H1 (cell line): Measurements from ENCODE around the gene IQCE. TPM values are rescaled to one million over a fixed set of nuclear protein-coding genes. Genes with fewer than 3 reads are reported as not detected.

Source experiments
- CTCF ChIA-PET: fragments of 300-600 bp; sonication (Branson Sonifier 250); formaldehyde crosslinking; loops from one replicate; lab custom pipeline; 2021; ENCODE audit not compliant: partially characterized antibody; lab: Charles Lee
- POLR2A ChIA-PET: fragments of 300-600 bp; sonication (Branson Sonifier 250); formaldehyde crosslinking; loops from one replicate; lab custom pipeline; 2021; ENCODE audit warnings: inconsistent platforms; ENCODE audit not compliant: partially characterized antibody; lab: Charles Lee
- DNase-seq, 2 experiments: peaks; one replicate each; pipeline versions ENCODE4 v3.0.0 to v3.0.0-alpha.2; 2010 to 2022; ENCODE audit warnings: low spot score in 2 of 2, low read depth in 1 of 2, mixed read lengths in 1 of 2
- FAIRE-seq: peaks from 2 replicates; lab custom pipeline; 2011; peaks lifted over from hg19 to GRCh38; lab: Jason Lieb, UNC
- H2AFZ ChIP-seq: 2 replicates; pipeline ENCODE4 v1.8.1; 2012; ENCODE audit warnings: low read length, inconsistent platforms
- H2AK5ac ChIP-seq: 2 replicates; pipeline ENCODE4 v1.6.1; 2013; ENCODE audit warnings: low read depth, low read length
- H2BK120ac ChIP-seq: replicated peaks from 2 replicates; pipeline ENCODE3; 2013; ENCODE audit warnings: low read depth, low read length, inconsistent platforms
- H2BK12ac ChIP-seq: 2 replicates; pipeline ENCODE4 v1.6.1; 2013; ENCODE audit warnings: low read depth, low read length
- H2BK15ac ChIP-seq: 2 replicates; pipeline ENCODE4 v1.6.1; 2013; ENCODE audit warnings: low read length
- H2BK20ac ChIP-seq: 2 replicates; pipeline ENCODE4 v1.6.1; 2013; ENCODE audit warnings: low read length
- H2BK5ac ChIP-seq: 2 replicates; pipeline ENCODE4 v1.6.1; 2013; ENCODE audit warnings: low read depth, low read length
- H3K14ac ChIP-seq: 2 replicates; pipeline ENCODE4 v1.6.1; 2013; ENCODE audit warnings: inconsistent platforms; ENCODE audit not compliant: insufficient read length
- H3K18ac ChIP-seq: 2 replicates; pipeline ENCODE4 v1.6.1; 2013; ENCODE audit warnings: low read length; ENCODE audit errors: extremely low read depth
- H3K23ac ChIP-seq: 2 replicates; pipeline ENCODE4 v1.6.1; 2013; ENCODE audit warnings: inconsistent platforms; ENCODE audit not compliant: insufficient read length
- H3K23me2 ChIP-seq: 2 replicates; pipeline ENCODE4 v1.6.1; 2013; ENCODE audit warnings: low read depth, low read length
- H3K27ac ChIP-seq: 2 replicates; pipeline ENCODE4 v1.6.1; 2011; ENCODE audit warnings: low read depth, low read length, inconsistent platforms
- H3K27me3 ChIP-seq, 4 experiments: replicated peaks in 1 of 4; 1 replicate in 1 of 4; 2 replicates in 3 of 4; pipeline versions ENCODE4 v1.6.1 to v1.8.1; 2011 to 2013; ENCODE audit warnings: low read length in 3 of 4, mild to moderate bottlenecking in 3 of 4, inconsistent platforms in 2 of 4, mixed read lengths in 2 of 4, moderate library complexity in 1 of 4; ENCODE audit not compliant: control insufficient read depth in 3 of 4, insufficient read depth in 3 of 4; ENCODE audit errors: extremely low read depth in 1 of 4
- H3K36me3 ChIP-seq, 4 experiments: 2 replicates each; pipeline versions ENCODE4 v1.6.1 to v1.8.1; 2011 to 2013; ENCODE audit warnings: mild to moderate bottlenecking in 4 of 4, low read length in 3 of 4, moderate library complexity in 2 of 4, control low read depth in 1 of 4, inconsistent platforms in 1 of 4; ENCODE audit not compliant: insufficient read depth in 4 of 4, control insufficient read depth in 2 of 4
- H3K4ac ChIP-seq: replicated peaks from 2 replicates; pipeline ENCODE3; 2013; ENCODE audit warnings: low read length, low read depth, mixed read lengths, inconsistent platforms; ENCODE audit not compliant: insufficient read length
- H3K4me1 ChIP-seq, 4 experiments: replicated peaks in 1 of 4; 1 replicate in 1 of 4; 2 replicates in 3 of 4; pipeline versions ENCODE4 v1.6.1 to v1.8.1; 2011 to 2013; ENCODE audit warnings: low read length in 3 of 4, inconsistent platforms in 2 of 4, mixed read lengths in 1 of 4; ENCODE audit not compliant: insufficient read depth in 4 of 4, control insufficient read depth in 3 of 4
- H3K4me2 ChIP-seq, 2 experiments: 2 replicates each; pipeline versions ENCODE4 v1.6.1 to v1.8.1; 2011 to 2013; ENCODE audit warnings: low read depth in 2 of 2, low read length in 2 of 2, control low read depth in 1 of 2, inconsistent platforms in 1 of 2, mild to moderate bottlenecking in 1 of 2; ENCODE audit not compliant: insufficient read depth in 1 of 2
- H3K4me3 ChIP-seq, 4 experiments: fragments of 200-600, 300-600 bp in 1 of 4; sonication (generic), shearing (Covaris generic), sonication (Bioruptor Twin) in 1 of 4; 2 replicates each; pipeline versions ENCODE4 v1.5.1 to v1.8.1; 2011 to 2016; ENCODE audit warnings: low read length in 4 of 4, low read depth in 3 of 4, control low read depth in 2 of 4, inconsistent platforms in 2 of 4, mild to moderate bottlenecking in 2 of 4, mixed read lengths in 1 of 4, moderate library complexity in 1 of 4; ENCODE audit not compliant: insufficient read depth in 2 of 4; ENCODE audit errors: extremely low read depth in 1 of 4
- H3K56ac ChIP-seq: replicated peaks from 2 replicates; pipeline ENCODE3; 2013; ENCODE audit warnings: low read depth, mild to moderate bottlenecking, mixed read lengths, low read length, inconsistent platforms; ENCODE audit not compliant: insufficient read length
- H3K79me1 ChIP-seq: 2 replicates; pipeline ENCODE4 v1.6.1; 2013; ENCODE audit warnings: low read depth, low read length, control low read depth
- H3K79me2 ChIP-seq, 2 experiments: 2 replicates each; pipeline versions ENCODE4 v1.6.1 to v1.8.1; 2012 to 2013; ENCODE audit warnings: low read length in 2 of 2, mild to moderate bottlenecking in 2 of 2, inconsistent platforms in 1 of 2; ENCODE audit not compliant: insufficient read depth in 2 of 2, control insufficient read depth in 1 of 2
- H3K9ac ChIP-seq, 4 experiments: replicated peaks in 1 of 4; 1 replicate in 1 of 4; 2 replicates in 3 of 4; pipeline versions ENCODE4 v1.6.1 to v1.8.1; 2011 to 2013; ENCODE audit warnings: low read depth in 3 of 4, low read length in 3 of 4, control low read depth in 2 of 4, mild to moderate bottlenecking in 2 of 4, moderate library complexity in 2 of 4, inconsistent platforms in 1 of 4; ENCODE audit errors: extremely low read depth in 1 of 4
- H3K9me3 ChIP-seq, 2 experiments: 2 replicates each; pipeline versions ENCODE4 v1.6.1 to v1.8.1; 2012 to 2013; ENCODE audit warnings: mild to moderate bottlenecking in 2 of 2, moderate library complexity in 2 of 2, control low read depth in 1 of 2, inconsistent platforms in 1 of 2, low read depth in 1 of 2, low read length in 1 of 2, mixed read lengths in 1 of 2; ENCODE audit not compliant: insufficient read depth in 2 of 2
- H4K20me1 ChIP-seq, 2 experiments: replicated peaks in 1 of 2; 2 replicates each; pipeline versions ENCODE3 to v1.8.1; 2011 to 2013; ENCODE audit warnings: inconsistent platforms in 2 of 2, low read length in 2 of 2, mild to moderate bottlenecking in 1 of 2; ENCODE audit not compliant: insufficient read depth in 2 of 2, control insufficient read depth in 1 of 2
- H4K5ac ChIP-seq: 2 replicates; pipeline ENCODE4 v1.6.1; 2013; ENCODE audit warnings: low read length, low read depth, mixed read lengths, inconsistent platforms; ENCODE audit not compliant: insufficient read length
- H4K8ac ChIP-seq: 2 replicates; pipeline ENCODE4 v1.8.0; 2013; ENCODE audit warnings: mild to moderate bottlenecking, moderate library complexity, low read length, inconsistent platforms; ENCODE audit not compliant: insufficient read depth; ENCODE audit errors: extremely low read depth
- H4K91ac ChIP-seq: replicated peaks from 2 replicates; pipeline ENCODE3; 2013; ENCODE audit warnings: low read length, mixed read lengths, inconsistent platforms; ENCODE audit not compliant: insufficient read length
- CBX8 ChIP-seq: fragments of 300-800, 300-1000 bp; sonication (generic); IDR thresholded peaks from 2 replicates; pipeline ENCODE4 v1.7.1; 2016; ENCODE audit warnings: low read depth, low read length, borderline replicate concordance
- CTCF ChIP-seq, 3 experiments: IDR thresholded peaks; 1 replicate in 2 of 3; 2 replicates in 1 of 3; pipeline versions ENCODE4 v1.5.1 to v1.6.1; 2011; ENCODE audit warnings: low read length in 3 of 3, mild to moderate bottlenecking in 3 of 3, inconsistent platforms in 2 of 3, low read depth in 1 of 3, moderate library complexity in 1 of 3; ENCODE audit not compliant: insufficient read depth in 1 of 3; ENCODE audit errors: control extremely low read depth in 1 of 3
- EP300 ChIP-seq, 2 experiments: IDR thresholded peaks; 1 replicate in 1 of 2; 2 replicates in 1 of 2; pipeline ENCODE4 v1.6.1; 2011 to 2012; ENCODE audit warnings: low read depth in 2 of 2, low read length in 2 of 2, mild to moderate bottlenecking in 2 of 2, borderline replicate concordance in 1 of 2, inconsistent platforms in 1 of 2, moderate library complexity in 1 of 2
- WGBS, 2 experiments: shearing (Covaris generic) in 1 of 2; methylation state at CpG; one replicate each; pipeline versions ENCODE4 v1.1.6 to v1.1.7; 2013 to 2015; ENCODE audit warnings: low lambda C conversion rate in 2 of 2, mixed read lengths in 2 of 2, inconsistent platforms in 1 of 2, low coverage in 1 of 2, missing lambda C conversion rate in 1 of 2; ENCODE audit not compliant: insufficient replicate concordance in 2 of 2, insufficient coverage in 1 of 2, insufficient read length in 1 of 2; ENCODE audit errors: extremely low coverage in 1 of 2, missing lambda C conversion rate in 1 of 2; 5-methylcytosine and 5-hydroxymethylcytosine counted together
- polyA plus RNA-seq, 7 experiments: library from polyadenylated mRNA; depleted of rRNA in 3 of 7; stranded (reverse) in 5 of 7; unstranded in 2 of 7; fragments of >200 nt in 5 of 7; fragments of 200-250 nt in 2 of 7; gene quantifications; 1 replicate in 5 of 7; 2 replicates in 1 of 7; 4 replicates in 1 of 7; pipeline versions ENCODE4 v1.2.1 to v1.2.3, GENCODE V29; 2011 to 2013; ENCODE audit warnings: missing spikeins in 2 of 7, mixed read lengths in 2 of 7
- total RNA-seq: library from RNA; stranded (reverse); fragmentation: NEBNext Ultra II Directional; extraction: Animal tissue kit (Norgen Biotek cat#: 25700); gene quantifications from 2 replicates; pipeline ENCODE4 v1.2.1, GENCODE V29; 2021

Gene IQCE
- total and polyA plus RNA-seq, 2 of the 8 experiments (the other 6 are each of a cell fraction or from before 2014, with no cell fraction given), result 2.2 to 4.9 TPM

GRCh38 chr7:2509298-2509906, 49.4 kb upstream of the IQCE start:
- 0 out of 2 replicates have a peak overlapping the region, but pooled peaks have one; percentile 60 for H2BK12ac ChIP-seq
- no peak overlapping the region for H3K4me3 ChIP-seq
- H3K79me2 ChIP-seq, result no peaks in the 10 kb centered on the region
- H3K27me3 ChIP-seq, result no peaks in the 10 kb centered on the region
- H4K91ac ChIP-seq, result peak overlapping the region; percentile 61
- H2BK120ac ChIP-seq, result no peak overlapping the region
- no peak overlapping the region for H2BK5ac ChIP-seq
- peaks cover 0 to 11% (median 3%) of the 10 kb centered on the region in 4 experiments; a peak in 3 of 7 replicates for H3K4me1 ChIP-seq
- H2BK15ac ChIP-seq, result no peak overlapping the region
- H3K23me2 ChIP-seq, result peaks cover 5% of the 10 kb centered on the region; the same call in 1 of the 2 replicates
- no peak for FAIRE-seq
- H3K56ac ChIP-seq, result no peak overlapping the region
- ChIA-PET POLR2A (interaction anchor here (1.0 to 4.6 kb wide), 5 partner anchors 9 to 123 kb away, joined by 3 to 19 read pairs (median 3); partner anchors contain the start of gene TTYH3), CTCF (interaction anchor here (0.6 to 1.9 kb wide), 5 partner anchors 29 to 162 kb away, joined by 3 to 5 read pairs (median 5); no protein-coding TSS in a partner anchor)
- no peak overlapping the region for H3K23ac ChIP-seq
- H3K27ac ChIP-seq, result no peak overlapping the region; the same call in 1 of the 2 replicates
- no peak overlapping the region for H3K4me2 ChIP-seq
- H2AK5ac ChIP-seq, result no peak overlapping the region
- H2BK20ac ChIP-seq, result no peak overlapping the region
- H3K9ac ChIP-seq, result no peak overlapping the region
- DNase-seq, result no peak
- H4K8ac ChIP-seq, result peak overlapping the region; percentile 1; the same call in 1 of the 2 replicates
- no peak overlapping the region for H3K4ac ChIP-seq
- no peaks in the 10 kb centered on the region for H3K36me3 ChIP-seq
- H4K5ac ChIP-seq, result no peak overlapping the region
- no peak overlapping the region for H2AFZ ChIP-seq
- H3K79me1 ChIP-seq, result no peaks in the 10 kb centered on the region
- no peak overlapping the region; the same call in 1 of the 2 replicates for H3K18ac ChIP-seq
- WGBS, 2 experiments, result 90% methylated on average over 21 of the region's 23 CpGs; no CpG with 5 or more reads in 1 of the 2 experiments
- no peaks in the 10 kb centered on the region for H4K20me1 ChIP-seq
- TF ChIP-seq CBX8 (no peak), EP300 (IDR thresholded peaks at IDR 0.05; ENCODE audit: borderline replicate concordance in 1 of 2, low read depth in 2 of 2, low read length in 2 of 2) (peak in 1 of 2 experiments; percentile 93; a peak in 1 of 3 replicates), CTCF (IDR thresholded peaks at IDR 0.05; ENCODE audit: control extremely low read depth in 1 of 3, insufficient read depth in 1 of 3, low read depth in 1 of 3, low read length in 3 of 3) (no peak)
- TF ChIP-seq, all 59 proteins: peak for 1
- H3K14ac ChIP-seq, result no peak overlapping the region
- no peaks in the 10 kb centered on the region for H3K9me3 ChIP-seq
